Mesenchymal stem cell (in vitro differentiated cells and primary cell): ENCODE data around the gene TTYH3.
"Not testable (repeated sequence)": the region's sequence is repeated elsewhere in the genome, so short reads cannot be mapped to it uniquely, and the experiment has no call there.

Experiments used
- DNase-seq: peaks from one replicate; pipeline ENCODE4 v3.0.0-alpha.2; 2013
- H2AFZ ChIP-seq: one replicate; pipeline ENCODE4 v1.6.1; 2013; ENCODE audit warnings: low read depth, mild to moderate bottlenecking, control low read depth, inconsistent platforms, low read length, moderate library complexity
- H2AK5ac ChIP-seq: 2 replicates; pipeline ENCODE4 v1.6.1; 2013; ENCODE audit warnings: low read length, moderate library complexity, mild to moderate bottlenecking, inconsistent platforms; ENCODE audit not compliant: severe bottlenecking
- H2BK120ac ChIP-seq: one replicate; pipeline ENCODE4 v1.6.1; 2013; ENCODE audit warnings: low read depth, mild to moderate bottlenecking, inconsistent platforms, low read length, moderate library complexity
- H2BK12ac ChIP-seq, 2 experiments: one replicate each; pipeline ENCODE4 v1.6.1; 2013; ENCODE audit warnings: inconsistent platforms in 2 of 2, low read length in 2 of 2, mild to moderate bottlenecking in 2 of 2, moderate library complexity in 2 of 2, control low read depth in 1 of 2
- H2BK15ac ChIP-seq: one replicate; pipeline ENCODE4 v1.6.1; 2013; ENCODE audit warnings: mild to moderate bottlenecking, low read depth, inconsistent platforms; ENCODE audit not compliant: poor library complexity, severe bottlenecking
- H2BK5ac ChIP-seq: 2 replicates; pipeline ENCODE4 v1.6.1; 2013; ENCODE audit warnings: low read depth, mild to moderate bottlenecking, low read length, control low read depth, inconsistent platforms; ENCODE audit not compliant: poor library complexity, severe bottlenecking
- H3K14ac ChIP-seq, 2 experiments: one replicate each; pipeline ENCODE4 v1.6.1; 2013; ENCODE audit warnings: inconsistent platforms in 2 of 2, low read length in 2 of 2, control low read depth in 1 of 2, mild to moderate bottlenecking in 1 of 2, moderate library complexity in 1 of 2
- H3K18ac ChIP-seq, 2 experiments: one replicate each; pipeline ENCODE4 v1.6.1; 2013; ENCODE audit warnings: inconsistent platforms in 2 of 2, low read length in 2 of 2, control low read depth in 1 of 2, low read depth in 1 of 2, mild to moderate bottlenecking in 1 of 2
- H3K23ac ChIP-seq, 2 experiments: one replicate each; pipeline ENCODE4 v1.6.1; 2013; ENCODE audit warnings: inconsistent platforms in 2 of 2, low read length in 2 of 2, mild to moderate bottlenecking in 2 of 2, moderate library complexity in 2 of 2, control low read depth in 1 of 2
- H3K27ac ChIP-seq: 2 replicates; pipeline ENCODE4 v1.5.1; 2013; ENCODE audit warnings: mild to moderate bottlenecking, moderate library complexity, low read length, control low read depth, inconsistent platforms; ENCODE audit not compliant: poor library complexity, severe bottlenecking
- H3K27me3 ChIP-seq, 2 experiments: 2 replicates each; pipeline versions ENCODE4 v1.6.1 to v1.7.0; 2013; ENCODE audit warnings: low read length in 2 of 2, mild to moderate bottlenecking in 2 of 2, moderate library complexity in 2 of 2, control low read depth in 1 of 2, inconsistent platforms in 1 of 2; ENCODE audit not compliant: control insufficient read depth in 1 of 2, insufficient read depth in 1 of 2
- H3K36me3 ChIP-seq, 2 experiments: 2 replicates each; pipeline versions ENCODE4 v1.6.1 to v1.7.0; 2013; ENCODE audit warnings: low read length in 2 of 2, control low read depth in 1 of 2, inconsistent platforms in 1 of 2, low read depth in 1 of 2, mild to moderate bottlenecking in 1 of 2; ENCODE audit not compliant: insufficient read depth in 2 of 2, control insufficient read depth in 1 of 2
- H3K4ac ChIP-seq, 2 experiments: one replicate each; pipeline ENCODE4 v1.6.1; 2013; ENCODE audit warnings: inconsistent platforms in 2 of 2, low read length in 2 of 2, mild to moderate bottlenecking in 2 of 2, moderate library complexity in 2 of 2, control low read depth in 1 of 2, low read depth in 1 of 2
- H3K4me1 ChIP-seq: 2 replicates; pipeline ENCODE4 v1.6.1; 2013; ENCODE audit warnings: low read depth, low read length, control low read depth; ENCODE audit not compliant: control insufficient read depth, insufficient read depth
- H3K4me2 ChIP-seq: 2 replicates; pipeline ENCODE4 v1.6.1; 2013; ENCODE audit warnings: low read length, mild to moderate bottlenecking, inconsistent platforms; ENCODE audit not compliant: poor library complexity, severe bottlenecking
- H3K4me3 ChIP-seq, 2 experiments: 2 replicates each; pipeline versions ENCODE4 v1.5.1 to v1.7.0; 2013; ENCODE audit warnings: low read length in 2 of 2, mild to moderate bottlenecking in 2 of 2, control low read depth in 1 of 2, low read depth in 1 of 2; ENCODE audit not compliant: insufficient read depth in 1 of 2
- H3K79me1 ChIP-seq: replicated peaks from 2 replicates; pipeline ENCODE4 v1.6.1; 2013; ENCODE audit warnings: mild to moderate bottlenecking, control low read depth, low read length, inconsistent platforms; ENCODE audit not compliant: poor library complexity, severe bottlenecking
- H3K9ac ChIP-seq: 2 replicates; pipeline ENCODE4 v1.7.0; 2013; ENCODE audit warnings: mild to moderate bottlenecking, low read length, moderate library complexity
- H3K9me3 ChIP-seq: 2 replicates; pipeline ENCODE4 v1.7.0; 2013; ENCODE audit warnings: mild to moderate bottlenecking, low read length; ENCODE audit not compliant: control insufficient read depth
- H4K8ac ChIP-seq: one replicate; pipeline ENCODE4 v1.6.1; 2013; ENCODE audit warnings: inconsistent platforms, mild to moderate bottlenecking, low read length, moderate library complexity
- H4K91ac ChIP-seq: one replicate; pipeline ENCODE4 v1.6.1; 2013; ENCODE audit warnings: mild to moderate bottlenecking, low read length, inconsistent platforms
- WGBS: methylation state at CpG from one replicate; pipeline ENCODE4 v1.1.7; 2013; ENCODE audit warnings: mixed read lengths; 5-methylcytosine and 5-hydroxymethylcytosine counted together

TTYH3 gene

GRCh38 chr7:2589341-2589740, 42.4 kb upstream of the TTYH3 start:
- DNase-seq = no peak
- no peaks in the 10 kb centered on the region for H3K27me3 ChIP-seq
- H3K4me3 ChIP-seq = no peak overlapping the region
- H3K36me3 ChIP-seq = peaks cover 60 to 70% of the 10 kb centered on the region in 2 experiments
- H3K4ac ChIP-seq = no peak overlapping the region
- 94% methylated on average over 16 of the region's 16 CpGs for WGBS
- H3K79me1 ChIP-seq = no peaks in the 10 kb centered on the region
- no peak overlapping the region for H2BK12ac ChIP-seq
- H2AK5ac ChIP-seq = no peak overlapping the region
- H3K14ac ChIP-seq = no peak overlapping the region
- H2BK120ac ChIP-seq = no peak overlapping the region
- H3K4me1 ChIP-seq = peaks cover 2% of the 10 kb centered on the region
- H4K8ac ChIP-seq = no peak overlapping the region
- H2BK5ac ChIP-seq = no peak overlapping the region
- H3K9ac ChIP-seq = no peak overlapping the region
- H2AFZ ChIP-seq = no peak overlapping the region
- no peaks in the 10 kb centered on the region for H3K9me3 ChIP-seq
- H3K23ac ChIP-seq = no peak overlapping the region
- no peak overlapping the region for H3K4me2 ChIP-seq
- no peak overlapping the region for H4K91ac ChIP-seq
- no peak overlapping the region for H3K27ac ChIP-seq
- H2BK15ac ChIP-seq = no peak overlapping the region
- no peak overlapping the region for H3K18ac ChIP-seq

GRCh38 chr7:2589941-2590340, 41.8 kb upstream of the TTYH3 start:
- not testable (repeated sequence) for H2BK12ac ChIP-seq, H3K9ac ChIP-seq, H3K4ac ChIP-seq, H3K4me3 ChIP-seq, H3K9me3 ChIP-seq, H2BK5ac ChIP-seq, H4K8ac ChIP-seq, H2BK15ac ChIP-seq, H2BK120ac ChIP-seq, H3K79me1 ChIP-seq, H3K23ac ChIP-seq, H3K27ac ChIP-seq, H4K91ac ChIP-seq, H2AK5ac ChIP-seq, DNase-seq, H2AFZ ChIP-seq, H3K27me3 ChIP-seq, H3K18ac ChIP-seq, H3K4me1 ChIP-seq, H3K4me2 ChIP-seq, H3K14ac ChIP-seq
- WGBS = 97% methylated on average over 15 of the region's 15 CpGs
- peaks cover 60 to 72% of the 10 kb centered on the region in 2 experiments for H3K36me3 ChIP-seq

GRCh38 chr7:2592375-2592865, 39.4 kb upstream of the TTYH3 start:
- no peak overlapping the region for H2BK15ac ChIP-seq
- H4K8ac ChIP-seq = no peak overlapping the region
- no peak for DNase-seq
- H3K23ac ChIP-seq = no peak overlapping the region
- no peak overlapping the region for H2AK5ac ChIP-seq
- H3K4me3 ChIP-seq = no peak overlapping the region
- H3K9ac ChIP-seq = no peak overlapping the region
- no peak overlapping the region for H3K14ac ChIP-seq
- no peak overlapping the region for H3K4ac ChIP-seq
- WGBS = 97% methylated on average over 22 of the region's 23 CpGs
- no peak overlapping the region for H3K4me2 ChIP-seq
- peaks cover 60 to 69% of the 10 kb centered on the region in 2 experiments for H3K36me3 ChIP-seq
- H2BK12ac ChIP-seq = no peak overlapping the region
- no peak overlapping the region for H3K27ac ChIP-seq
- no peak overlapping the region for H2BK5ac ChIP-seq
- no peak overlapping the region for H4K91ac ChIP-seq
- H3K9me3 ChIP-seq = no peaks in the 10 kb centered on the region
- H3K18ac ChIP-seq = no peak overlapping the region
- no peaks in the 10 kb centered on the region for H3K79me1 ChIP-seq
- H2BK120ac ChIP-seq = no peak overlapping the region
- H3K4me1 ChIP-seq = no peaks in the 10 kb centered on the region
- H2AFZ ChIP-seq = no peak overlapping the region
- no peaks in the 10 kb centered on the region for H3K27me3 ChIP-seq

- Histone ChIP-seq H4K8ac (no peak overlapping the region), H3K23ac (no peak overlapping the region), H3K36me3 (peaks cover 59 to 65% of the 10 kb centered on the region in 2 experiments), H3K79me1 (no peaks in the 10 kb centered on the region), H3K14ac (no peak overlapping the region), H3K27me3 (no peaks in the 10 kb centered on the region), H4K91ac (no peak overlapping the region), H3K4ac (no peak overlapping the region), H3K9ac (no peak overlapping the region), H3K4me1 (no peaks in the 10 kb centered on the region), H2BK15ac (no peak overlapping the region), H3K4me2 (no peak overlapping the region), H2BK12ac (no peak overlapping the region), H2AK5ac (no peak overlapping the region), H3K9me3 (no peaks in the 10 kb centered on the region), H3K4me3 (no peak overlapping the region), H2BK5ac (no peak overlapping the region), H2AFZ (no peak overlapping the region), H3K18ac (no peak overlapping the region), H2BK120ac (no peak overlapping the region), H3K27ac (no peak overlapping the region)
- no peak for DNase-seq
- whole genome bisulfite sequencing = 95% methylated on average over 37 of the region's 38 CpGs
Observed at GRCh38 chr7:2593036-2593727, 38.6 kb upstream of the TTYH3 start.
